GM20431 (cell line): Measurements from ENCODE around the gene PLSCR2.
"Not testable (repeated sequence)": the region's sequence is repeated elsewhere in the genome, so short reads cannot be mapped to it uniquely, and the experiment has no call there.

Source experiments
- in situ Hi-C: fragments of 300-500 bp; cut with MseI, MboI; formaldehyde crosslinking; loops from one replicate; pipeline ENCODE4 v1.15.0; 2020; ENCODE audit warnings: low sequenced_read_pairs; ENCODE audit not compliant: unreplicated experiment

PLSCR2 gene

GRCh38 chr3:146493221-146493620 lies 23.9 kb upstream of the PLSCR2 start:
- in situ Hi-C loops, result no loop called here

DNA sequence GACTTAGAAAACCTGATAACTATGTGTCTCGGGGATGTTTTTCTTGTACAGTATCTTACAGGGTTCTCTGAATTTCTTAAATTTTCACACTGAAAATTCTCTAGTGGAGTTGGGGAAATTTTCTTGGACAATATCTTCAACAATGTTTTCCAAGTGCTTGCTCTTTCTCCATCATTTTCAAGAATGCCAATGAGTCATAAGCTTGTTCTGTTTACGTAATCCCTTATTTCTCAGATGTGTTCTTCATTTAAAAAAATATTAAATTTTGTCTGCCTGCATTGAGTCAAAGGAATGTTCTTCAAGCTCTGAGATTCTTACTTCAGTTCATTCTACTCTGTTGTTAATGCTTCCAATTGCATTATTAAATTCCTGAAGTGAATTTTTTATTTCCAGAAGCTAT lies 21.9 kb upstream of the PLSCR2 start:
- in situ Hi-C loops, result no loop called here

- in situ Hi-C loops, result no loop called here
Observed at GRCh38 chr3:146485297-146485696, 15.9 kb upstream of the PLSCR2 start.

DNA sequence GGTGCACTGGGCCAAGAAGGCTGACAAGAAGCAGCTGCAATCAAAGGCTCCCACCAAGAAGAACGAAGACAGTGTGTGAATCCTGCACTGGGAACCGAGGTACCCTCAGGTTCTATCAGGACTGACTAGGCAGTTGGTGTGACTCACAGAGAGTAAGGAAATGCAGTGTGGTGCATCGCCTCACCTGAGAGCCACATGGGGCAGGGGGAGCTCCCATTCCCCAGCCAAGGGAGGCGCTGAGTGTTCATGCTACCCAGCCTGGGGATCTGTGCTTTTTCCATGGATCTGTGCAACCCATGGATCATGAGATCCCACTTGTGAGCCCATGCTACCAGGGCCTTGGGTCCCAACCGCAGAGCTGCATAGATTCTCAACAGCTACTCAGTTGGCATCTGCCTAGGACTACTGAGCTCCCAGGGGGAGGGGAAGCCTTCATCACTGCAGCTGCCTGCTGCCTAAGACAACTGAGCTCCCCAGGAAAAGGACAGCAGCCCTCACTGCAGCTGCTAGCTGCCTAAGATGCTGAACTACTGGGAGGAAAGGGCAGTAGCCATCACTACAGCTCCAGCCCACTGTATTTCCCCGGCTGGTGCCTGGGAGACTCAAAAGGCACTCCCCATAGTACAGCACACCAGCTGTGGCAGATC lies 6.9 kb upstream of the PLSCR2 start:
- in situ Hi-C loops, result no loop called here

DNA sequence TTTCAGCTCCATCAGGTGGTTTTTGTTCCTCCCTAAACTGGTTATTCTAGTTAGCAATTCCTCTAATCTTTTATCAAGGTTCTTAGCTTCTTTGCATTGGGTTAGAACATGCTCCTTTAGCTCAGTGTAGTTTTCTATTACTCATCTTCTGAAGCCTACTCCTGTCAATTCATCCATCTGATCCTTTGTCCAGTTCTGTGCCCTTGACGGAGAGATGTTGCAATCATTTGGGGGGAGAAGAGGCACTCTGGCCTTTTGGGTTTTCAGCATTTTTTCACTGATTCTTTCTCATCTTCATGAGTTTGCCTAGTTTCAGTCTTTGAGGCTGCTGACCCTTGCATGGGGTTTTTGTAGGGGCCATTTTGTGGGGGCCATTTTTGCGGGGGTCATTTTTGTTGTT lies 5.6 kb upstream of the PLSCR2 start:
- in situ Hi-C loops, result not testable (repeated sequence)

DNA sequence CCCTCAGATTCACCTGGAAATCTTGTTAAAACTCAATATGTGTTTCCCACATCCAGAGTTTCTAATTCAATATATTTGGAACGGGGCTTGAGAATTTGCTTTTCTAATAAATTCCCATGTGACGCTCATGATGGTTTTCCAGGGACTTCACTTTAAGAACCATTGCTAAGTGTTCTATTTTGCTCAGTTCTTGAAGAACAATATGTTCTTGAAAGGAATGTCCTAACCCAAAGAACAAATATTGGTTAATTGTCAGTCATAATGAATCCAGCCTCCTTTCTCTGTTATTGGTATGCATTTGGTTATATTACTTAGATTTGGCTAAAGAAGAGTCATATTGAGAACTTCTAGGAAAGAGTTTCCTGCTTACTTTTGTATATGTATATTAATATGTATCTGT lies 4.4 kb upstream of the PLSCR2 start:
- in situ Hi-C loops, result no loop called here

GRCh38 chr3:146472611-146473010 lies 3.2 kb upstream of the PLSCR2 start:
- in situ Hi-C loops, result no loop called here

DNA sequence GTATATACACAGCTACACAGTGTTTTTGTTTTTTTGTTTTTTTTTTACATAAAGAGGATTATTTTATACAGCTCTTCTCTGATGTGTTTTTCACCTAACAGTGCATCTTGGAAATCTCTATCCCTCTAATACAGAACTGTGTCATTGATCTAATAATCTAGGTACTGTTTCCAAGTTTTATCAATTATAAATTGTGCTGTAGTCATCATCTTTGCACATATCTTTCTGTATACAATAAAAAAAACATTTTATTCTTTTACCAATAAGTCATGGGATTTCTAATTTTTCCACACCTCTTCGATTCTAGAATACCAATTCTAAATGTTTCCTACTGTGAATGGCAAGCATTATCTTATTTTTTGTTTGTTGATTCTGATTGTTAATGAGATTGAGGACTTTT lies 1.7 kb upstream of the PLSCR2 start:
- in situ Hi-C loops, result no loop called here

- in situ Hi-C loops, result no loop called here
Observed at GRCh38 chr3:146470425-146470990, 1.1 kb upstream of the PLSCR2 start.

- in situ Hi-C loops, result no loop called here
Observed at GRCh38 chr3:146468671-146469149, 651 bp downstream of the PLSCR2 start.

- in situ Hi-C loops, result no loop called here
Observed at GRCh38 chr3:146468234-146468633, 1.1 kb downstream of the PLSCR2 start.

DNA sequence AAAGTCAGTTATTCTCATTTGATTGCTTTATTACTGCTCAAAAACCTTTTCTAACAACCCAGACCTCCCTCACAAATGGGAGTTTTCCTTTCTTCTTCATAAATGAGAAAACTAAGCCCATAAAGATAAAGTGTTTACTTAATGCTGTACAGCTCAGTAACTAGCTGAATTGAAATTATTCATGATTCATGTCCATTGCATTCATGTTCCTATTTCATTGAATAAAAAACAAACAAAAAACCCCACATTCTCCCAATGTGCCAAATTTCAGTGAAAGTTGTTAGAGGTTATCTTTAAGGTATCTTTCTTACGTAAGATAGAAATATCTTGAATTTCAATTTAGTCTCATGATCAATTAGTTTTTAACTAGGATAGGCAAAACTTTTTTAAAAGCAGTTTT lies 2.8 kb downstream of the PLSCR2 start:
- in situ Hi-C loops, result no loop called here

DNA sequence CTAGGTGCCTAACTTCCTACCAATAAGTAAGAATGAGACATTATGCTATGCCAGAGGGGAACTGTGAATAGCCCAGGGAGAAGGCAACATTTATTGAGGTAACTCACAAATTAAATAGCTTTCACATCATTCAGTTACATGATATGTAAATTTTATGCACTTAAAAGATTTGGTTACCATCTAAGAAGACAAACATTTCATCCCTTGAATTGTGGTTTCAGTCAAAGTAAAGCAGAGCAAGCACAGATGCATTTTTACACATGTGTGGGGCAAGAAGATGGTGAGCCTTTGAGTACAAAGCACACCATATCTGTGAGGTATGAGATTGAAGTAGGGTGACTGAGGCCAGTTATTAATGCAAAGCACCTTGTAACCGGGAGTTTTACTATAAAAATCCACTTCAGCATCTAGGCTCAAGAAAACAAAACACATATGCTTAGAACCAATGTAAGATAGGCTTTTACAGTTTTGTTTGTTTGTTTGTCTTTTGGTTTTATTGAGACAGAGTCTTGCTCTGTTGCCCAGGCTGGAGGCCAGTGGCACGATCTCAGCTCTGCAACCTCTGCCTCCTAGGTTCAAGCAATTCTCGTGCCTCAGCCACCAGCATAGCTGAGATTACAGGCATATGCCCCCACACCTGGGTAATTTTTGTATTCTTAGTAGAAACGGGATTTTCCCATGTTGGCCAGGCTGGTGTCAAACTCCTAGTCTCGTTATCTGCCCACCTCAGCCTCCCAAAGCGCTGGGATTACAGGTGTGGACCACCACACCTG lies 3.5 kb downstream of the PLSCR2 start:
- in situ Hi-C loops, result no loop called here

DNA sequence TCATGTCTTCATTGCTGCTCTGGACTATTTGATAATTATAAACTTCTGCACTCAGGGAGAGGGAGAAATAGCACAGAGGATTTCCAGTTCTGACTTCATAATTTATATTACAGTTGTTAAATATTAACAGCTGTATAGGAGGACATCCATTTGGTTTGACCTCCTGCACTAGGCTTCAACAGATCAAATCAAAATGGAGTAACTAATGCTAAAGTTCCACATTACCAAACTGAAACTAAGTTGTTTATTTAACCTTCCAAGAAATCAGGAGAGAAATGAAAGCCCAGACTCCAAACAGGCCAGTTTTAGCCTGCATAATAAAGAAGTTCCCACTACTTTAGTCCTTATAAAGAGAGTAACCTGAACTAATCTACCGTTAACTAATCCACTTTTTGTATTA lies 4.6 kb downstream of the PLSCR2 start:
- in situ Hi-C loops, result no loop called here

DNA sequence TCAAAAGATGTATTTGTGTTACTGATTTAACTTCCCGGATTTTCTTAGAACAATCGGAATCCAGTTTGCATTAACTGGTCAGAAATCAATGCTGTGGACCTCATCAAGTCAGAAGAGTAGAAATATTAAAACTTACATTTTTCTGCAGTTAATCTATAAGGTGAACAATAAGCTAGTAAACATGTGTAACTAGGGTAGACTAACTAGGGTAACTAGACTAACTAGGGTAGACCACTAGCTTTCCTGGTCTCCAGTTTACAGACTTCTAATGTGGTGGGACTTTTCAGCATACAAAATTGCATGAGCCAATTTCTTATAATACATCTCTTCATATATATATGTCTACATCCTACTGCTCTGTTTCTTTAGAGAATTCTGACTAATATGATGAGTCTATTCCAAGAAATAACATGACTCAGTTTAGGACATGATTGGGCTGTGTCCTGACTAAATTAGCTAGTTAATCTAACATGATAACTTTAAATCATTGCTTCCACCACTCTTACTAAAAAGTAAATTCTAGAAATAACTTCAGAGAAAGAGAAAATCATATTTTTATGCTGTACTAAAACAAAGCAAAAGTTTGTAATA lies 5.3 kb downstream of the PLSCR2 start:
- in situ Hi-C loops, result no loop called here

DNA sequence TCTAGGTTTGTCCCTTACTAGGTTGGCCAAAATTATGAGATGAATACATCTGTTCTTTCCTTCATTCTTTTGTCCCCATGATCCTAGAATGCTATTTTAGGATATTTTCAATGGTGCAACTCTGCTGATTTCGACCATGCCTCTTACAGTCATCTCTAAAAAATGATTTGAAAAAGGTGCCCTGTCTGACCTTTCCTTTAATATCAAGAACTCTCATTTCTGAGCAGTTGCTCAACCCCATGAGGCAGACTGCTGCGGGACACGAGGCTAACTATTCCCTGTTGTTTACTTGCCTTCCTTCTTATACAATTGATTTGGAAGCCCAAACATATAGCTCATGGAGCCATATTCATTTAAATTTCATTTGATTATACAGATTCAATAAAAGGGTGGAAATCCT lies 14.6 kb downstream of the PLSCR2 start:
- in situ Hi-C loops, result no loop called here

- in situ Hi-C loops, result no loop called here
Observed at GRCh38 chr3:146449613-146450012, 19.7 kb downstream of the PLSCR2 start.

DNA sequence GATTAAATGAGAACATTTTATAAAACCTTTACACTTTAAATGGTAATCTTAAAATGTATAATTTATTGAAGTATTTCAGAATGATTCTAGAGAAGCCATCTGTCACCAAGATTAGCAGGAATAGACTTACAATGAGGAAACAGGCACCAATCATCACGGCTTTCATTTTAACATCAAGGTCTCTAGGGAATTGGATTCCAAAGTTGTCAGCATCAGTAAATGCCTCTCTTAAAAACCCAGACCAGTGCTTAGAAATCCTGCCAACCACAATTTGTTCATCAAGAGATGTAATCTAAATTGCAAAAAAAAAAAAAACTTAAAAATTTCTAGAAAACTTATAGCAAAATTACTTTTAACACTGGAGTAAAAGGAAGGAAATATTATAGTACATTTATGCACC lies 20.3 kb downstream of the PLSCR2 start:
- in situ Hi-C loops, result no loop called here

DNA sequence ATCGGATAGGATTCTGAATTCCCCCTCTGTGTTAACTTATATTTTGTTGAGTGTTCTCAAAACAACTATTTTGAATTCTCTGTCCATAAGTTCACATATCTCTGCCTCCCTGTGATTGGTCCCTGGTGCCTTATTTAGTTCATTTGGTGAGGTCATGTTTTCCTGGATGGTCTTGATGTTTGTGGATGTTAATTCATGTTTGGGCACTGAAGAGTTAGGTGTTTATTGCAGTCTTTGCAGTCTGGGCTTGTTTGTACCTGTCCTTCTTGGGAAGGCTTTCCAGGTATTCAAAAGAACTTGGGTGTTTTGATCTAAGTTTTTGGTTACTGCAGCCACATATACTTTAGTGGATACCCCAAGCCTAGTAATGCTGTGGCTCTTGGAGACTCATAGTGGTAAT lies 23.3 kb downstream of the PLSCR2 start:
- in situ Hi-C loops, result no loop called here

- in situ Hi-C loops, result not testable (repeated sequence)
Observed at GRCh38 chr3:146440310-146440709, 29.1 kb downstream of the PLSCR2 start.

DNA sequence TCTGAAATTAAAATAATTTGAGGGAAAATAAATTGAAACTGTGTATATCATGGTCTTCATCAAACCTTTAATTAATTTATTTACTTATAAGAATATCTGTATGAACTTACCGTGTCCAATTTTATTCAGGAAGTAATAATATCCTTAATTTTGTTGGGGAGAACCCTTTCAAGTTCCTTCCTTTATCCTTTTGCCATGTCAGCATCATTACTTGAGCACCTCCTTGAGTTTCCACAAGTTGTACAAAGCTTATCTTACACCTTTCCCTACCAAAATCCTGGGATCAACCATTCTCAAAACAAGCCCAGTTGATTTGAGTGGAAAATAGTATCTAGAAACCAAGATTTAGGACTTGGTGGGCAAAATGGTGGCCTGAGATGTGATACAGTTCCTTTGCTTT lies 37.3 kb downstream of the PLSCR2 start:
- in situ Hi-C loops, result no loop called here
